Hepatocyte (in vitro differentiated cells): ENCODE measurements around the gene PADI4. TPM values are rescaled to one million over a fixed set of nuclear protein-coding genes. Genes with fewer than 3 reads are reported as not detected.

Experiments
- DNase-seq: peaks from one replicate; pipeline ENCODE4 v3.0.0-alpha.2; 2016; ENCODE audit warnings: low spot score
- H2AFZ ChIP-seq: fragments of 200-600 bp; sonication (generic); 2 replicates; pipeline ENCODE4 v1.6.0; 2016; ENCODE audit warnings: antibody characterized with exemption, mild to moderate bottlenecking
- H3K27ac ChIP-seq: fragments of 200-600 bp; sonication (generic); 2 replicates; pipeline ENCODE4 v1.5.1; 2016; ENCODE audit warnings: mild to moderate bottlenecking
- H3K27me3 ChIP-seq: fragments of 200-600 bp; sonication (generic); 2 replicates; pipeline ENCODE4 v1.6.1; 2016
- H3K36me3 ChIP-seq: fragments of 200-600 bp; sonication (generic); replicated peaks from 2 replicates; pipeline ENCODE4 v1.5.1; 2016; ENCODE audit warnings: low read depth; ENCODE audit not compliant: insufficient read depth
- H3K4me1 ChIP-seq: fragments of 200-600 bp; sonication (generic); 2 replicates; pipeline ENCODE4 v1.5.1; 2016; ENCODE audit warnings: mild to moderate bottlenecking, moderate library complexity; ENCODE audit not compliant: insufficient read depth
- H3K4me2 ChIP-seq: fragments of 200-600 bp; sonication (generic); 2 replicates; pipeline ENCODE4 v1.6.0; 2016
- H3K4me3 ChIP-seq: fragments of 200-600 bp; sonication (generic); 2 replicates; pipeline ENCODE4 v1.5.1; 2016; ENCODE audit warnings: mild to moderate bottlenecking
- H3K79me2 ChIP-seq: fragments of 200-600 bp; sonication (generic); 2 replicates; pipeline ENCODE4 v1.6.0; 2017; ENCODE audit warnings: mild to moderate bottlenecking
- H3K9me2 ChIP-seq: fragments of 200-600 bp; sonication (generic); replicated peaks from 2 replicates; pipeline ENCODE4 v1.6.0; 2017; ENCODE audit warnings: mild to moderate bottlenecking; ENCODE audit not compliant: insufficient read depth
- H3K9me3 ChIP-seq: fragments of 200-600 bp; sonication (generic); 2 replicates; pipeline ENCODE4 v1.5.1; 2016; ENCODE audit warnings: low read depth, mild to moderate bottlenecking
- H4K20me1 ChIP-seq: fragments of 200-600 bp; sonication (generic); 2 replicates; pipeline ENCODE4 v1.6.0; 2016; ENCODE audit warnings: mild to moderate bottlenecking; ENCODE audit not compliant: insufficient read depth, poor library complexity, severe bottlenecking
- CTCF ChIP-seq: fragments of 200-600 bp; sonication (generic); IDR thresholded peaks from 2 replicates; pipeline ENCODE4 v1.5.1; 2016; ENCODE audit warnings: antibody characterized with exemption, mild to moderate bottlenecking; ENCODE audit not compliant: poor library complexity
- EZH2 ChIP-seq: fragments of 200-600 bp; sonication (generic); IDR thresholded peaks from 2 replicates; pipeline ENCODE4 v1.6.1; 2016; ENCODE audit warnings: antibody characterized with exemption, mild to moderate bottlenecking, borderline replicate concordance
- EZH2phosphoT487 ChIP-seq: fragments of 200-600 bp; sonication (generic); IDR thresholded peaks from one replicate; pipeline ENCODE4 v1.6.1; 2018; ENCODE audit warnings: antibody characterized with exemption, mild to moderate bottlenecking, low read depth, moderate library complexity; ENCODE audit not compliant: unreplicated experiment, severe bottlenecking
- WGBS: methylation state at CpG from one replicate; pipeline ENCODE4 v1.1.6; 2016; ENCODE audit warnings: low lambda C conversion rate; ENCODE audit errors: missing lambda C conversion rate; 5-methylcytosine and 5-hydroxymethylcytosine counted together
- polyA plus RNA-seq: library from polyadenylated mRNA; unstranded; fragments of >200 nt; fragmentation: Nextera tagmentation; extraction: Ambion mirVana; gene quantifications from 2 replicates; pipeline ENCODE4 v1.2.1, GENCODE V29; 2016
- total RNA-seq: library from RNA; depleted of rRNA; stranded (reverse); fragments of >200 nt; gene quantifications from 2 replicates; pipeline ENCODE4 v1.2.3, GENCODE V29; 2014

The PADI4 gene
- total and polyA plus RNA-seq, 2 experiments from 2014 or later, result not detected

DNA sequence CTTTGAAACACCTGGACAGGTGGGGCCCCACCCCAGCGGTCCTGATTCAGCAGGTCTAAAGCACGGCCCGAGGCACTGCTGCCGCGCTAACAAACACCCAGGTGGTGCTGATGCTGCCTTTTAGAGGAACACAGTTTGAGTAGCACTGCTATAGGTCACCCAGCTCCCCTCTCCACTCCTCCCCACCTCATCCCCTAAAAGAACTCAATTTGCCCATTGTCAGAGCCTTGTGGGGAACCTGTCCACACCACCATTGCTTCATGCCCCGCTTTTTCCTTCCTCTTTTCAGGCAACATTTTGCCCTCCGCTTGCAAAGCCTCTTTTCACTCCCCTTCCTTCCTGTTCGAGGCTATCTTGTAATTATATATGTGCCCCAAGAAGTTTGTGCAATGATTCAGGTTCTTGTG is 26.2 kb upstream of the PADI4 start:
- no peaks in the 10 kb centered on the region for H3K79me2 ChIP-seq
- WGBS, result 78% methylated on average over 8 of the region's 8 CpGs
- H3K9me3 ChIP-seq, result no peaks in the 10 kb centered on the region
- no peak for TF ChIP-seq EZH2
- TF ChIP-seq CTCF, result no peak
- no peak for TF ChIP-seq EZH2phosphoT487
- no peaks in the 10 kb centered on the region for H3K4me1 ChIP-seq
- no peaks in the 10 kb centered on the region for H3K36me3 ChIP-seq
- no peaks in the 10 kb centered on the region for H3K9me2 ChIP-seq
- H2AFZ ChIP-seq, result no peak overlapping the region
- no peak overlapping the region for H3K27ac ChIP-seq
- DNase-seq, result no peak
- H3K4me3 ChIP-seq, result no peak overlapping the region
- peaks cover 3% of the 10 kb centered on the region for H3K27me3 ChIP-seq
- H4K20me1 ChIP-seq, result no peaks in the 10 kb centered on the region
- H3K4me2 ChIP-seq, result no peak overlapping the region

DNA sequence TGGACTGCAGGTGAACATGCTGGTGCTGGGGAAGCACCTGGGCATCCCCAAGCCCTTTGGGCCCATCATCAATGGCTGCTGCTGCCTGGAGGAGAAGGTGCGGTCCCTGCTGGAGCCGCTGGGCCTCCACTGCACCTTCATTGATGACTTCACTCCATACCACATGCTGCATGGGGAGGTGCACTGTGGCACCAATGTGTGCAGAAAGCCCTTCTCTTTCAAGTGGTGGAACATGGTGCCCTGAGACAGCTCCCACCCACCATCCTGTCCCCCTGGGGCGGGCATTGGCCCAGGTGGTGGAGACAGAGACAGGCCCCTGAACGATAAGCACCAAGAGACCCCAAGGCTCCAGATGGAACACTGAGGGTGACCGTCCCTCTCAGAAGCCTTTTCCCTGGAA is 25.2 kb upstream of the PADI4 start:
- no peak for DNase-seq
- Histone ChIP-seq H2AFZ (no peak overlapping the region), H4K20me1 (no peaks in the 10 kb centered on the region), H3K27me3 (peaks cover 3% of the 10 kb centered on the region), H3K36me3 (no peaks in the 10 kb centered on the region), H3K4me2 (no peak overlapping the region), H3K27ac (no peak overlapping the region), H3K4me3 (no peak overlapping the region), H3K9me2 (no peaks in the 10 kb centered on the region), H3K79me2 (no peaks in the 10 kb centered on the region), H3K4me1 (no peaks in the 10 kb centered on the region), H3K9me3 (no peaks in the 10 kb centered on the region)
- 87% methylated on average over 5 of the region's 5 CpGs for WGBS
- TF ChIP-seq EZH2 (no peak), CTCF (no peak), EZH2phosphoT487 (no peak)

GRCh38 chr1:17286646-17287045 is 21.4 kb upstream of the PADI4 start:
- Histone ChIP-seq H3K9me3 (no peaks in the 10 kb centered on the region), H4K20me1 (no peaks in the 10 kb centered on the region), H3K9me2 (no peaks in the 10 kb centered on the region), H3K36me3 (no peaks in the 10 kb centered on the region), H3K4me3 (no peak overlapping the region), H3K27ac (no peak overlapping the region), H3K27me3 (peaks cover 10% of the 10 kb centered on the region), H3K79me2 (no peaks in the 10 kb centered on the region), H2AFZ (no peak overlapping the region), H3K4me1 (no peaks in the 10 kb centered on the region), H3K4me2 (no peak overlapping the region)
- WGBS, result 98% methylated on average over 5 of the region's 5 CpGs
- TF ChIP-seq CTCF, result no peak
- no peak for TF ChIP-seq EZH2
- TF ChIP-seq EZH2phosphoT487, result no peak
- no peak for DNase-seq
